Immature natural killer cell (primary cell): ENCODE measurements around the gene MBD3L2B. TPM values are rescaled to one million over a fixed set of nuclear protein-coding genes. Genes with fewer than 3 reads are reported as not detected.

Experiments
- DNase-seq, 3 donors: peaks; one replicate each; pipeline ENCODE4 v3.0.0; 2022; ENCODE audit warnings: mixed read lengths in 1 of 3
- H3K27ac Mint-ChIP-seq, 6 donors: one replicate each; pipeline ENCODE4 v1.8.0; 2020; ENCODE audit warnings: mixed read lengths in 6 of 6, mild to moderate bottlenecking in 5 of 6, inconsistent platforms in 4 of 6, moderate library complexity in 3 of 6
- H3K27me3 Mint-ChIP-seq, 3 donors: one replicate each; pipeline ENCODE4 v1.8.0; 2020 to 2021; ENCODE audit warnings: low read depth in 3 of 3, mild to moderate bottlenecking in 3 of 3, mixed read lengths in 3 of 3, moderate library complexity in 3 of 3, inconsistent platforms in 1 of 3
- H3K36me3 Mint-ChIP-seq, 3 donors: one replicate each; pipeline ENCODE4 v1.8.0; 2020; ENCODE audit warnings: mixed read lengths in 3 of 3, inconsistent platforms in 2 of 3, mild to moderate bottlenecking in 2 of 3
- H3K4me1 Mint-ChIP-seq, 2 donors: one replicate each; pipeline ENCODE4 v1.8.0; 2020; ENCODE audit warnings: inconsistent platforms in 2 of 2, mild to moderate bottlenecking in 2 of 2, mixed read lengths in 2 of 2, moderate library complexity in 1 of 2
- H3K4me3 Mint-ChIP-seq, 5 donors: one replicate each; pipeline ENCODE4 v1.8.0; 2020; ENCODE audit warnings: mild to moderate bottlenecking in 5 of 5, mixed read lengths in 5 of 5, inconsistent platforms in 3 of 5, moderate library complexity in 3 of 5
- H3K9me3 Mint-ChIP-seq, 6 donors: one replicate each; pipeline ENCODE4 v1.8.0; 2020; ENCODE audit warnings: mild to moderate bottlenecking in 6 of 6, mixed read lengths in 6 of 6, inconsistent platforms in 4 of 6, moderate library complexity in 3 of 6
- polyA plus RNA-seq, 3 donors: library from polyadenylated mRNA; unstranded; fragments of 300-500 nt; fragmentation: Illumina TruSeq; gene quantifications; one replicate each; pipeline ENCODE4 v1.2.3, GENCODE V29; 2021

The MBD3L2B gene
- polyA plus RNA-seq, 3 donors from 2014 or later: not detected

- Mint-ChIP-seq H3K36me3 (peaks cover 0 to 5% (median 0%) of the 10 kb centered on the region in 3 donors), H3K4me1 (no peaks in the 10 kb centered on the region), H3K27me3 (peaks cover 3 to 13% (median 11%) of the 10 kb centered on the region in 3 donors), H3K4me3 (no peak overlapping the region), H3K9me3 (peaks cover 0 to 6% (median 3%) of the 10 kb centered on the region in 6 donors), H3K27ac (no peak overlapping the region)
- DNase-seq: no peak
Observed at GRCh38 chr19:6999933-7000332, 21.3 kb downstream of the MBD3L2B start.

GRCh38 chr19:6997679-6998445 lies 23.4 kb downstream of the MBD3L2B start:
- DNase-seq: no peak
- Mint-ChIP-seq H3K36me3 (peaks cover 0 to 5% (median 0%) of the 10 kb centered on the region in 3 donors), H3K27ac (no peak overlapping the region), H3K4me1 (no peaks in the 10 kb centered on the region), H3K27me3 (peaks cover 4 to 13% (median 11%) of the 10 kb centered on the region in 3 donors), H3K9me3 (peaks cover 0 to 8% (median 4%) of the 10 kb centered on the region in 6 donors), H3K4me3 (no peak overlapping the region)

- Mint-ChIP-seq H3K9me3 (peaks cover 0 to 8% (median 4%) of the 10 kb centered on the region in 6 donors), H3K4me1 (no peaks in the 10 kb centered on the region), H3K27ac (no peak overlapping the region), H3K4me3 (no peak overlapping the region), H3K36me3 (peaks cover 0 to 5% (median 0%) of the 10 kb centered on the region in 3 donors), H3K27me3 (peaks cover 4 to 11% (median 10%) of the 10 kb centered on the region in 3 donors)
- DNase-seq: no peak
Observed at GRCh38 chr19:6996810-6997209, 24.4 kb downstream of the MBD3L2B start.

- Mint-ChIP-seq H3K27me3 (peaks cover 4 to 11% (median 9%) of the 10 kb centered on the region in 3 donors), H3K36me3 (peaks cover 0 to 5% (median 0%) of the 10 kb centered on the region in 3 donors), H3K9me3 (peaks cover 0 to 8% (median 4%) of the 10 kb centered on the region in 6 donors), H3K4me3 (peak overlapping the region in 1 of 5 donors; percentile 4), H3K4me1 (no peaks in the 10 kb centered on the region), H3K27ac (peak overlapping the region in 3 of 6 donors; percentile 21 to 71 (median 27))
- no peak for DNase-seq
Observed at GRCh38 chr19:6995054-6995453, 26.2 kb downstream of the MBD3L2B start.

- Mint-ChIP-seq H3K9me3 (peaks cover 0 to 17% (median 2%) of the 10 kb centered on the region in 6 donors), H3K4me3 (no peak overlapping the region), H3K36me3 (peaks cover 0 to 3% (median 0%) of the 10 kb centered on the region in 3 donors), H3K4me1 (no peaks in the 10 kb centered on the region), H3K27me3 (peaks cover 3 to 4% (median 3%) of the 10 kb centered on the region in 3 donors), H3K27ac (no peak overlapping the region)
- no peak for DNase-seq
Observed at GRCh38 chr19:6988257-6988656, 33.0 kb downstream of the MBD3L2B start.

GRCh38 chr19:6987850-6988249 lies 33.4 kb downstream of the MBD3L2B start:
- Mint-ChIP-seq H3K4me1 (no peaks in the 10 kb centered on the region), H3K36me3 (peaks cover 0 to 3% (median 0%) of the 10 kb centered on the region in 3 donors), H3K4me3 (no peak overlapping the region), H3K27ac (no peak overlapping the region), H3K27me3 (peaks cover 3 to 7% (median 3%) of the 10 kb centered on the region in 3 donors), H3K9me3 (peaks cover 0 to 20% (median 4%) of the 10 kb centered on the region in 6 donors)
- DNase-seq: no peak

GRCh38 chr19:6983448-6983847 lies 37.8 kb downstream of the MBD3L2B start:
- no peak for DNase-seq
- Mint-ChIP-seq H3K27me3 (peaks cover 3 to 9% (median 3%) of the 10 kb centered on the region in 3 donors), H3K9me3 (peaks cover under 1 to 23% (median 7%) of the 10 kb centered on the region in 6 donors), H3K36me3 (peaks cover 0 to 3% (median 0%) of the 10 kb centered on the region in 3 donors), H3K4me1 (no peaks in the 10 kb centered on the region), H3K4me3 (no peak overlapping the region), H3K27ac (no peak overlapping the region)

GRCh38 chr19:6979399-6979798 lies 41.8 kb downstream of the MBD3L2B start:
- DNase-seq: no peak
- Mint-ChIP-seq H3K9me3 (peaks cover 9 to 34% (median 17%) of the 10 kb centered on the region in 6 donors), H3K27ac (no peak overlapping the region), H3K4me3 (no peak overlapping the region), H3K27me3 (peaks cover 0 to 24% (median 2%) of the 10 kb centered on the region in 3 donors), H3K36me3 (peaks cover 0 to 4% (median 0%) of the 10 kb centered on the region in 3 donors), H3K4me1 (no peaks in the 10 kb centered on the region)

- no peak for DNase-seq
- Mint-ChIP-seq H3K27ac (no peak overlapping the region), H3K36me3 (peaks cover 0 to 4% (median 0%) of the 10 kb centered on the region in 3 donors), H3K4me3 (no peak overlapping the region), H3K4me1 (no peaks in the 10 kb centered on the region), H3K9me3 (peaks cover 4 to 20% (median 16%) of the 10 kb centered on the region in 6 donors), H3K27me3 (peaks cover 0 to 22% (median 2%) of the 10 kb centered on the region in 3 donors)
Observed at GRCh38 chr19:6976197-6976596, 45.0 kb downstream of the MBD3L2B start.

GRCh38 chr19:6971366-6971765 lies 49.9 kb downstream of the MBD3L2B start:
- Mint-ChIP-seq H3K4me3 (no peak overlapping the region), H3K27me3 (peaks cover 0 to 12% (median 3%) of the 10 kb centered on the region in 3 donors), H3K27ac (no peak overlapping the region), H3K36me3 (no peaks in the 10 kb centered on the region), H3K4me1 (no peaks in the 10 kb centered on the region), H3K9me3 (no peaks in the 10 kb centered on the region)
- no peak for DNase-seq

- H3K9me3 Mint-ChIP-seq: no peaks in the 10 kb centered on the region
- H3K4me3 Mint-ChIP-seq: no peak overlapping the region
- no peaks in the 10 kb centered on the region for H3K4me1 Mint-ChIP-seq
Observed at GRCh38 chr19:6970443-6970842, 50.8 kb downstream of the MBD3L2B start.

GRCh38 chr19:6970021-6970420 lies 51.2 kb downstream of the MBD3L2B start:
- H3K27me3 Mint-ChIP-seq: peaks cover 0 to 8% (median 4%) of the 10 kb centered on the region in 3 donors
- no peaks in the 10 kb centered on the region for H3K4me1 Mint-ChIP-seq
- H3K27ac Mint-ChIP-seq: no peak overlapping the region
- H3K36me3 Mint-ChIP-seq: no peaks in the 10 kb centered on the region
- no peak for DNase-seq
- H3K4me3 Mint-ChIP-seq: no peak overlapping the region
- H3K9me3 Mint-ChIP-seq: no peaks in the 10 kb centered on the region

More at GRCh38 chr19:6970443-6970842, 50.8 kb downstream of the MBD3L2B start:
- no peaks in the 10 kb centered on the region for H3K36me3 Mint-ChIP-seq
- DNase-seq: no peak
- H3K27me3 Mint-ChIP-seq: peaks cover 0 to 8% (median 4%) of the 10 kb centered on the region in 3 donors
- H3K27ac Mint-ChIP-seq: no peak overlapping the region

- no peaks in the 10 kb centered on the region for H3K36me3 Mint-ChIP-seq
- H3K4me3 Mint-ChIP-seq: no peak overlapping the region
- no peaks in the 10 kb centered on the region for H3K9me3 Mint-ChIP-seq
- DNase-seq: no peak
- H3K27ac Mint-ChIP-seq: no peak overlapping the region
- no peaks in the 10 kb centered on the region for H3K4me1 Mint-ChIP-seq
- H3K27me3 Mint-ChIP-seq: peaks cover 0 to 6% (median 4%) of the 10 kb centered on the region in 3 donors
Observed at GRCh38 chr19:6969490-6969889, 51.7 kb downstream of the MBD3L2B start.
